GM19372 (cell line): Measurements from ENCODE around the gene ERFL.

ENCODE experiments used
- ATAC-seq: cut with Tn5 transposase; IDR thresholded peaks from one replicate; pipeline ENCODE4 v1.9.1; 2021; ENCODE audit warnings: mild to moderate bottlenecking, low read depth, moderate library complexity; ENCODE audit not compliant: unreplicated experiment

Gene ERFL

GRCh38 chr19:41901707-41902360 is 26.4 kb downstream of the ERFL start:
- no peak for ATAC-seq

- no peak for ATAC-seq
Observed at GRCh38 chr19:41898235-41898634, 30.0 kb downstream of the ERFL start.

GRCh38 chr19:41897820-41898219 is 30.4 kb downstream of the ERFL start:
- no peak for ATAC-seq

GRCh38 chr19:41897181-41897580 is 31.1 kb downstream of the ERFL start:
- ATAC-seq: no peak

GRCh38 chr19:41896581-41896942 is 31.7 kb downstream of the ERFL start:
- no peak for ATAC-seq

GRCh38 chr19:41895745-41896580 is 32.3 kb downstream of the ERFL start:
- ATAC-seq: no peak

- ATAC-seq: no peak
Observed at GRCh38 chr19:41894350-41894749, 33.9 kb downstream of the ERFL start.

GRCh38 chr19:41893899-41894298 is 34.4 kb downstream of the ERFL start:
- no peak for ATAC-seq

GRCh38 chr19:41892173-41892902 is 35.9 kb downstream of the ERFL start:
- no peak for ATAC-seq

GRCh38 chr19:41890936-41891335 is 37.3 kb downstream of the ERFL start:
- no peak for ATAC-seq

GRCh38 chr19:41889896-41890295 is 38.4 kb downstream of the ERFL start:
- no peak for ATAC-seq

- no peak for ATAC-seq
Observed at GRCh38 chr19:41888926-41889325, 39.3 kb downstream of the ERFL start.

GRCh38 chr19:41887711-41888382 is 40.4 kb downstream of the ERFL start:
- no peak for ATAC-seq

GRCh38 chr19:41886761-41887710 is 41.2 kb downstream of the ERFL start:
- no peak for ATAC-seq

GRCh38 chr19:41883821-41884733 is 44.2 kb downstream of the ERFL start:
- peak; percentile 81 for ATAC-seq

GRCh38 chr19:41883463-41883820 is 44.8 kb downstream of the ERFL start:
- no peak for ATAC-seq

GRCh38 chr19:41882568-41883462 is 45.4 kb downstream of the ERFL start, which contains the start of gene ARHGEF1:
ARHGEF1 (plus strand) TSS chr19:41883184; CDS start chr19:41888083, 4,899 bp downstream.
- ATAC-seq: no peak

- ATAC-seq: no peak
Observed at GRCh38 chr19:41880329-41880708, 47.9 kb downstream of the ERFL start.
